GM20431 (cell line): ENCODE measurements around the gene SVOPL.

Experiments used
- in situ Hi-C: fragments of 300-500 bp; cut with MseI, MboI; formaldehyde crosslinking; loops from one replicate; pipeline ENCODE4 v1.15.0; 2020; ENCODE audit warnings: low sequenced_read_pairs; ENCODE audit not compliant: unreplicated experiment

SVOPL gene

GRCh38 chr7:138618506-138618905 lies 82.7 kb downstream of the SVOPL start:
- in situ Hi-C loops, result no loop called here

- in situ Hi-C loops, result no loop called here
Measured at GRCh38 chr7:138616085-138616484, 85.1 kb downstream of the SVOPL start.

GRCh38 chr7:138613630-138614029 lies 87.5 kb downstream of the SVOPL start:
- in situ Hi-C loops, result no loop called here

- in situ Hi-C loops, result no loop called here
Measured at GRCh38 chr7:138610671-138611170, 90.4 kb downstream of the SVOPL start.

GRCh38 chr7:138608275-138608674 lies 92.9 kb downstream of the SVOPL start:
- in situ Hi-C loops, result no loop called here

GRCh38 chr7:138607216-138608126 lies 93.7 kb downstream of the SVOPL start:
- in situ Hi-C loops, result no loop called here

- in situ Hi-C loops, result no loop called here
Measured at GRCh38 chr7:138606236-138606635, 94.9 kb downstream of the SVOPL start.

GRCh38 chr7:138603549-138604318 lies 97.4 kb downstream of the SVOPL start:
- in situ Hi-C loops, result no loop called here

- in situ Hi-C loops, result no loop called here
Measured at GRCh38 chr7:138602451-138602850, 98.7 kb downstream of the SVOPL start.

- in situ Hi-C loops, result no loop called here
Measured at GRCh38 chr7:138595454-138595853, 105.7 kb downstream of the SVOPL start.

- in situ Hi-C loops, result no loop called here
Measured at GRCh38 chr7:138590154-138590553, 111.0 kb downstream of the SVOPL start.

GRCh38 chr7:138588986-138589385 lies 112.2 kb downstream of the SVOPL start:
- in situ Hi-C loops, result no loop called here

- in situ Hi-C loops, result no loop called here
Measured at GRCh38 chr7:138587485-138587884, 113.7 kb downstream of the SVOPL start.

GRCh38 chr7:138585283-138585993 lies 115.7 kb downstream of the SVOPL start:
- in situ Hi-C loops, result no loop called here

GRCh38 chr7:138584696-138585095 lies 116.5 kb downstream of the SVOPL start:
- in situ Hi-C loops, result no loop called here

- in situ Hi-C loops, result no loop called here
Measured at GRCh38 chr7:138584283-138584682, 116.9 kb downstream of the SVOPL start.

- in situ Hi-C loops, result no loop called here
Measured at GRCh38 chr7:138581065-138581464, 120.1 kb downstream of the SVOPL start.

GRCh38 chr7:138579671-138580070 lies 121.5 kb downstream of the SVOPL start:
- in situ Hi-C loops, result no loop called here

GRCh38 chr7:138579136-138579535 lies 122.0 kb downstream of the SVOPL start:
- in situ Hi-C loops, result no loop called here

GRCh38 chr7:138575897-138576428 lies 125.2 kb downstream of the SVOPL start:
- in situ Hi-C loops, result no loop called here
